Fibroblast of pulmonary artery (primary cell): Measurements from ENCODE around the gene CCDC9.
A peak's percentile ranks its signal among the peaks of the same experiment; 100 is the strongest.

Experiments used
- DNase-seq: peaks from one replicate; pipeline ENCODE4 v3.0.0-alpha.2; 2010; ENCODE audit warnings: low read depth
- H3K4me3 ChIP-seq: replicated peaks from 2 replicates; pipeline ENCODE4 v1.5.1; 2011; ENCODE audit warnings: low read depth, mild to moderate bottlenecking, control low read depth, low read length, moderate library complexity
- CTCF ChIP-seq: IDR thresholded peaks from 2 replicates; pipeline ENCODE4 v1.5.1; 2011; ENCODE audit warnings: mild to moderate bottlenecking, control low read depth, low read length, inconsistent platforms; ENCODE audit errors: missing control alignments

CCDC9 gene

GRCh38 chr19:47313754-47314295, 57.5 kb downstream of the CCDC9 start:
- no peak for DNase-seq
- TF ChIP-seq CTCF = no peak
- no peak overlapping the region for H3K4me3 ChIP-seq

- DNase-seq = peak; percentile 97
- no peak overlapping the region for H3K4me3 ChIP-seq
Measured at GRCh38 chr19:47315125-47315821, 58.9 kb downstream of the CCDC9 start.

GRCh38 chr19:47316513-47316912, 60.2 kb downstream of the CCDC9 start:
- no peak for TF ChIP-seq CTCF
- DNase-seq = no peak
- no peak overlapping the region for H3K4me3 ChIP-seq

More at GRCh38 chr19:47315125-47315821, 58.9 kb downstream of the CCDC9 start:
- TF ChIP-seq CTCF = no peak

GRCh38 chr19:47319923-47320871, 63.9 kb downstream of the CCDC9 start:
- H3K4me3 ChIP-seq = no peak overlapping the region
- no peak for DNase-seq
- no peak for TF ChIP-seq CTCF
